Glutamatergic neuron (in vitro differentiated cells): ENCODE measurements around the gene CMTM8. TPM values are rescaled to one million over a fixed set of nuclear protein-coding genes. Genes with fewer than 3 reads are reported as not detected.

Experiments
- DNase-seq: peaks from one replicate; pipeline ENCODE4 v3.0.0; 2022
- H3K27ac Mint-ChIP-seq: one replicate; pipeline ENCODE4 v1.8.0; 2020; ENCODE audit warnings: mild to moderate bottlenecking, mixed read lengths, inconsistent platforms; ENCODE audit not compliant: unreplicated experiment
- H3K27me3 Mint-ChIP-seq: one replicate; pipeline ENCODE4 v1.8.0; 2020; ENCODE audit warnings: mild to moderate bottlenecking, moderate library complexity, mixed read lengths, inconsistent platforms; ENCODE audit not compliant: unreplicated experiment
- H3K36me3 Mint-ChIP-seq: one replicate; pipeline ENCODE4 v1.8.0; 2020; ENCODE audit warnings: mild to moderate bottlenecking, mixed read lengths, inconsistent platforms; ENCODE audit not compliant: unreplicated experiment
- H3K4me1 Mint-ChIP-seq: one replicate; pipeline ENCODE4 v1.8.0; 2020; ENCODE audit warnings: mild to moderate bottlenecking, low read depth, mixed read lengths, inconsistent platforms; ENCODE audit not compliant: unreplicated experiment
- H3K4me3 Mint-ChIP-seq: one replicate; pipeline ENCODE4 v1.8.0; 2020; ENCODE audit warnings: mild to moderate bottlenecking, mixed read lengths, inconsistent platforms; ENCODE audit not compliant: unreplicated experiment
- H3K9me3 Mint-ChIP-seq: one replicate; pipeline ENCODE4 v1.8.0; 2020; ENCODE audit warnings: mild to moderate bottlenecking, moderate library complexity, mixed read lengths, inconsistent platforms; ENCODE audit not compliant: unreplicated experiment
- CTCF ChIP-seq: fragments of 200-600 bp; sonication (generic); IDR thresholded peaks from one replicate; pipeline ENCODE4 v1.5.0; 2021; ENCODE audit not compliant: partially characterized antibody, unreplicated experiment
- total RNA-seq: library from RNA; stranded (reverse); fragmentation: NEBNext Ultra II Directional; extraction: Animal tissue kit (Norgen Biotek cat#: 25700); gene quantifications from one replicate; pipeline ENCODE4 v1.2.1, GENCODE V29; 2021; ENCODE audit not compliant: unreplicated experiment

Gene CMTM8
- total RNA-seq, 1 donor from 2014 or later, result not detected

GRCh38 chr3:32319607-32320006 lies 81.1 kb downstream of the CMTM8 start:
- no peaks in the 10 kb centered on the region for H3K9me3 Mint-ChIP-seq
- peaks cover 2% of the 10 kb centered on the region for H3K27me3 Mint-ChIP-seq
- no peak for DNase-seq
- no peak overlapping the region for H3K27ac Mint-ChIP-seq
- peaks cover 3% of the 10 kb centered on the region for H3K36me3 Mint-ChIP-seq
- TF ChIP-seq CTCF, result no peak
- peaks cover 25% of the 10 kb centered on the region for H3K4me1 Mint-ChIP-seq
- H3K4me3 Mint-ChIP-seq, result no peak overlapping the region

- Mint-ChIP-seq H3K4me3 (no peak overlapping the region), H3K36me3 (peaks cover 3% of the 10 kb centered on the region), H3K9me3 (no peaks in the 10 kb centered on the region), H3K4me1 (peaks cover 26% of the 10 kb centered on the region), H3K27ac (no peak overlapping the region), H3K27me3 (peaks cover 2% of the 10 kb centered on the region)
- DNase-seq, result no peak
- TF ChIP-seq CTCF, result no peak
Measured at GRCh38 chr3:32320080-32320479, 81.6 kb downstream of the CMTM8 start.

- H3K36me3 Mint-ChIP-seq, result peaks cover 3% of the 10 kb centered on the region
- H3K27me3 Mint-ChIP-seq, result peaks cover 2% of the 10 kb centered on the region
- no peak overlapping the region for H3K27ac Mint-ChIP-seq
- no peak overlapping the region for H3K4me3 Mint-ChIP-seq
- peaks cover 25% of the 10 kb centered on the region for H3K4me1 Mint-ChIP-seq
- TF ChIP-seq CTCF, result no peak
- no peaks in the 10 kb centered on the region for H3K9me3 Mint-ChIP-seq
- no peak for DNase-seq
Measured at GRCh38 chr3:32321095-32321790, 82.8 kb downstream of the CMTM8 start.

- Mint-ChIP-seq H3K36me3 (peaks cover 3% of the 10 kb centered on the region), H3K4me1 (peaks cover 22% of the 10 kb centered on the region), H3K27ac (no peak overlapping the region), H3K4me3 (no peak overlapping the region), H3K9me3 (no peaks in the 10 kb centered on the region), H3K27me3 (peaks cover 2% of the 10 kb centered on the region)
- no peak for DNase-seq
- TF ChIP-seq CTCF, result no peak
Measured at GRCh38 chr3:32322311-32322710, 83.8 kb downstream of the CMTM8 start.

- no peak overlapping the region for H3K4me3 Mint-ChIP-seq
- TF ChIP-seq CTCF, result no peak
- DNase-seq, result no peak
- H3K4me1 Mint-ChIP-seq, result peaks cover 22% of the 10 kb centered on the region
- H3K27ac Mint-ChIP-seq, result no peak overlapping the region
- H3K27me3 Mint-ChIP-seq, result peaks cover 2% of the 10 kb centered on the region
- H3K9me3 Mint-ChIP-seq, result no peaks in the 10 kb centered on the region
- peaks cover 3% of the 10 kb centered on the region for H3K36me3 Mint-ChIP-seq
Measured at GRCh38 chr3:32323604-32324003, 85.1 kb downstream of the CMTM8 start.
